K562 (cell line): Measurements from ENCODE around the gene BAG1. TPM values are rescaled to one million over a fixed set of nuclear protein-coding genes. Genes with fewer than 3 reads are reported as not detected.
A peak's percentile ranks its signal among the peaks of the same experiment; 100 is the strongest.

Experiments
- ATAC-seq: fragments of 200-7000 bp; cut with Tn5 transposase; 3 replicates; pipeline ENCODE4 v1.9.1; 2020; ENCODE audit warnings: moderate library complexity
- BruUV-seq: library from RNA; stranded (reverse); fragments of 400-500 nt; replicated peaks from 2 replicates; lab custom pipeline; 2021; lab: Mats Ljungman, UMichigan
- CTCF ChIA-PET: fragments of 300-600 bp; formaldehyde crosslinking; extraction: SDS; loops from one replicate; lab custom pipeline; 2021; ENCODE audit warnings: low intra/inter-chr PET ratio; lab: Yijun Ruan, JAX
- POLR2A ChIA-PET: fragments of 300-600, 350-650 bp; sonication (Branson Sonifier 250); formaldehyde crosslinking; extraction: SDS; loops from one replicate; lab custom pipeline; 2021; ENCODE audit warnings: antibody characterized with exemption, inconsistent platforms; lab: Yijun Ruan, JAX
- DNase-seq, 4 experiments: peaks; one replicate each; pipeline versions ENCODE4 v3.0.0 to v3.0.0-alpha.2; 2011 to 2018; ENCODE audit warnings: low spot score in 3 of 4, mixed read lengths in 3 of 4; ENCODE audit errors: extremely low read depth in 1 of 4
- FAIRE-seq: peaks from 2 replicates; lab custom pipeline; 2011; peaks lifted over from hg19 to GRCh38; lab: Jason Lieb, UNC
- H2AFZ ChIP-seq: 2 replicates; pipeline ENCODE4 v1.6.0; 2011; ENCODE audit warnings: low read depth, low read length, control low read depth, inconsistent platforms
- H3K27ac ChIP-seq: fragments of 200-600 bp; 3 replicates; pipeline ENCODE4 v1.8.0; 2011; ENCODE audit warnings: low read depth, mild to moderate bottlenecking, control low read depth, inconsistent platforms, low read length, moderate library complexity, mixed read lengths; ENCODE audit errors: extremely low read depth
- H3K27me3 ChIP-seq, 2 experiments: fragments of 300-600 bp in 1 of 2; 2 replicates in 1 of 2; 3 replicates in 1 of 2; pipeline versions ENCODE4 v1.6.0 to v1.8.0; 2011; ENCODE audit warnings: inconsistent platforms in 2 of 2, low read length in 2 of 2, mild to moderate bottlenecking in 1 of 2, mixed read lengths in 1 of 2, moderate library complexity in 1 of 2; ENCODE audit not compliant: control insufficient read depth in 2 of 2, insufficient read depth in 2 of 2
- H3K36me3 ChIP-seq: fragments of 300-600 bp; 3 replicates; pipeline ENCODE4 v1.8.0; 2011; ENCODE audit warnings: mild to moderate bottlenecking, low read length, inconsistent platforms; ENCODE audit not compliant: control insufficient read depth, insufficient read depth
- H3K4me1 ChIP-seq, 2 experiments: fragments of 200-600 bp in 1 of 2; replicated peaks in 1 of 2; 2 replicates in 1 of 2; 3 replicates in 1 of 2; pipeline versions ENCODE4 v1.5.1 to v1.8.0; 2011; ENCODE audit warnings: inconsistent platforms in 2 of 2, low read length in 2 of 2, mild to moderate bottlenecking in 1 of 2, mixed read lengths in 1 of 2, moderate library complexity in 1 of 2; ENCODE audit not compliant: control insufficient read depth in 2 of 2, insufficient read depth in 2 of 2
- H3K4me2 ChIP-seq: 2 replicates; pipeline ENCODE4 v1.6.1; 2011; ENCODE audit warnings: low read length, control low read depth, inconsistent platforms, mixed read lengths; ENCODE audit not compliant: insufficient read depth
- H3K4me3 ChIP-seq: fragments of 200-600 bp; sonication (generic), shearing (Covaris generic); 2 replicates; pipeline ENCODE4 v1.5.1; 2016; ENCODE audit warnings: control low read depth, inconsistent platforms
- H3K79me2 ChIP-seq: fragments of 200-600 bp; 3 replicates; pipeline ENCODE4 v1.8.0; 2011; ENCODE audit warnings: low read length, inconsistent platforms; ENCODE audit not compliant: control insufficient read depth, insufficient read depth
- H3K9ac ChIP-seq, 2 experiments: 2 replicates each; pipeline versions ENCODE4 v1.6.0 to v1.6.1; 2011; ENCODE audit warnings: low read depth in 2 of 2, low read length in 2 of 2, control low read depth in 1 of 2, inconsistent platforms in 1 of 2, mild to moderate bottlenecking in 1 of 2, mixed read lengths in 1 of 2; ENCODE audit not compliant: insufficient read depth in 1 of 2
- H3K9me1 ChIP-seq: one replicate; pipeline ENCODE4 v1.6.0; 2011; ENCODE audit warnings: inconsistent platforms, mild to moderate bottlenecking, low read length, moderate library complexity; ENCODE audit not compliant: control insufficient read depth, insufficient read depth
- H3K9me3 ChIP-seq: replicated peaks from 2 replicates; pipeline ENCODE4 v1.5.1; 2011; ENCODE audit warnings: low read depth, low read length, inconsistent platforms; ENCODE audit not compliant: control insufficient read depth, insufficient read depth
- H4K20me1 ChIP-seq: replicated peaks from 2 replicates; pipeline ENCODE4 v1.6.1; 2011; ENCODE audit warnings: low read length, inconsistent platforms, mixed read lengths; ENCODE audit not compliant: control insufficient read depth, insufficient read depth
- C11orf30 ChIP-seq: fragments of 450-650 bp; IDR thresholded peaks from 2 replicates; pipeline ENCODE4 v1.6.1; 2016; ENCODE audit warnings: low read depth, mild to moderate bottlenecking
- CCNT2 ChIP-seq: IDR thresholded peaks from 2 replicates; pipeline ENCODE4 v1.6.1; 2011; ENCODE audit warnings: borderline replicate concordance, low read depth, mild to moderate bottlenecking, moderate library complexity, mixed read lengths, low read length; ENCODE audit not compliant: insufficient read length; ENCODE audit errors: extremely low read depth
- CHCHD3 ChIP-seq: fragments of 250-450 bp; sonication (Bioruptor Pico); IDR thresholded peaks from 2 replicates; pipeline ENCODE4 v2.1.2; 2022; ENCODE audit warnings: mild to moderate bottlenecking
- ETV5 ChIP-seq: sonication (generic); formaldehyde crosslinking; IDR thresholded peaks from 2 replicates; pipeline ENCODE4 v1.4.0; 2020; ENCODE audit warnings: low read depth, mild to moderate bottlenecking, missing genetic modification reagents
- FOXM1 ChIP-seq, 2 experiments: fragments of 450-650 bp in 1 of 2; sonication (generic) in 1 of 2; formaldehyde crosslinking in 1 of 2; IDR thresholded peaks; 2 replicates each; pipeline versions ENCODE4 v1.6.1 to v1.9.0; 2017 to 2022; ENCODE audit warnings: low read depth in 2 of 2, mild to moderate bottlenecking in 2 of 2, missing genetic modification reagents in 1 of 2, moderate library complexity in 1 of 2
- GATA2 ChIP-seq: sonication (generic); formaldehyde crosslinking; IDR thresholded peaks from 2 replicates; pipeline ENCODE4 v1.4.0; 2020; ENCODE audit warnings: mild to moderate bottlenecking, missing genetic modification reagents
- GTF2B ChIP-seq: IDR thresholded peaks from 2 replicates; pipeline ENCODE4 v1.6.1; 2011; ENCODE audit not compliant: insufficient read length; ENCODE audit errors: extremely low read depth
- HDAC8 ChIP-seq: fragments of 450-650 bp; IDR thresholded peaks from 2 replicates; pipeline ENCODE4 v1.6.1; 2016; ENCODE audit warnings: mild to moderate bottlenecking, missing genetic modification characterization, moderate library complexity, missing compliant biosample characterization
- HLTF ChIP-seq: fragments of 450-650 bp; IDR thresholded peaks from 2 replicates; pipeline ENCODE4 v1.6.1; 2016
- KDM1A ChIP-seq, 2 experiments: fragments of 450-650 bp; IDR thresholded peaks; 2 replicates each; pipeline ENCODE4 v1.6.1; 2016; ENCODE audit warnings: mild to moderate bottlenecking in 2 of 2
- MBD2 ChIP-seq: sonication (generic); IDR thresholded peaks from 2 replicates; pipeline ENCODE4 v1.6.1; 2016; ENCODE audit warnings: low read depth, borderline replicate concordance
- NR2C2 ChIP-seq, 2 experiments: fragments of 200-800 bp in 1 of 2; sonication (Bioruptor generic) in 1 of 2; sonication (generic) in 1 of 2; formaldehyde crosslinking in 1 of 2; IDR thresholded peaks; 2 replicates each; pipeline versions ENCODE4 v1.6.1 to v1.8.0; 2016 to 2022; ENCODE audit warnings: mild to moderate bottlenecking in 1 of 2, missing compliant biosample characterization in 1 of 2, missing genetic modification characterization in 1 of 2, missing genetic modification reagents in 1 of 2
- RB1 ChIP-seq: fragments of 450-650 bp; IDR thresholded peaks from 2 replicates; pipeline ENCODE4 v1.6.1; 2017; ENCODE audit warnings: low read depth, mild to moderate bottlenecking
- RBM39 ChIP-seq: fragments of 200-400 bp; formaldehyde crosslinking; optimal IDR thresholded peaks from 2 replicates; pipeline ENCODE3; 2018; ENCODE audit warnings: low read depth, low read length
- SIX5 ChIP-seq, 2 experiments: IDR thresholded peaks; 2 replicates each; pipeline ENCODE4 v1.6.1; 2011; ENCODE audit warnings: low read length in 2 of 2, borderline replicate concordance in 1 of 2, low read depth in 1 of 2, mild to moderate bottlenecking in 1 of 2, moderate library complexity in 1 of 2; ENCODE audit not compliant: insufficient read depth in 1 of 2
- SNRNP70 ChIP-seq: fragments of 200-400 bp; formaldehyde crosslinking; optimal IDR thresholded peaks from 2 replicates; pipeline ENCODE3; 2017; ENCODE audit warnings: low read depth, low read length
- SRSF9 ChIP-seq: fragments of 200-400 bp; formaldehyde crosslinking; IDR thresholded peaks from 2 replicates; pipeline ENCODE4 v1.6.1; 2017; ENCODE audit warnings: low read depth, low read length, borderline replicate concordance
- SUPT5H ChIP-seq: fragments of 450-650 bp; IDR thresholded peaks from 2 replicates; pipeline ENCODE4 v1.6.1; 2016
- ZNF12 ChIP-seq: sonication (generic); formaldehyde crosslinking; IDR thresholded peaks from 2 replicates; pipeline ENCODE4 v1.4.0; 2020; ENCODE audit warnings: mild to moderate bottlenecking, missing genetic modification reagents
- ZNF140 ChIP-seq: fragments of 250-450 bp; sonication (Bioruptor Pico); IDR thresholded peaks from 2 replicates; pipeline ENCODE4 v1.8.0; 2021; ENCODE audit warnings: moderate library complexity, mild to moderate bottlenecking, inconsistent platforms
- ZNF561 ChIP-seq: fragments of 450-650 bp; formaldehyde crosslinking; conservative IDR thresholded peaks from 2 replicates; pipeline ENCODE4 v1.4.0; 2020; ENCODE audit warnings: mild to moderate bottlenecking, moderate library complexity
- WGBS: fragments of 100-300 bp; shearing (Covaris generic); methylation state at CpG from one replicate; pipeline ENCODE4 v1.1.6; 2016; ENCODE audit warnings: low coverage, mixed read lengths; ENCODE audit not compliant: insufficient coverage; ENCODE audit errors: missing lambda C conversion rate; 5-methylcytosine and 5-hydroxymethylcytosine counted together
- in situ Hi-C: fragments of 300-500 bp; cut with MboI; formaldehyde crosslinking; loops from 4 replicates; pipeline ENCODE4 v1.15.0; 2018; ENCODE audit warnings: inconsistent platforms, mixed read lengths
- intact Hi-C: fragments of 100-400 bp; cut with micrococcal nuclease; formaldehyde crosslinking; loops from 2 replicates; pipeline ENCODE4 v1.14.2; 2022
- polyA plus RNA-seq, 8 experiments: library from polyadenylated mRNA; depleted of rRNA in 4 of 8; stranded (reverse) in 5 of 8; unstranded in 3 of 8; fragments of >200 nt; fragmentation: Nextera tagmentation in 2 of 8; fragmentation: Illumina TruSeq in 1 of 8; extraction: Ambion mirVana in 2 of 8; extraction: Trizol in 1 of 8; gene quantifications; 2 replicates each; pipeline versions ENCODE4 v1.2.1 to v1.2.3, GENCODE V29; 2011 to 2014; ENCODE audit warnings: inconsistent platforms in 1 of 8, missing spikeins in 1 of 8
- total RNA-seq, 7 experiments: library from RNA; depleted of rRNA in 6 of 7; stranded (reverse); fragments of >200 nt in 6 of 7; fragmentation: Illumina TruSeq in 2 of 7; extraction: Trizol in 2 of 7; gene quantifications; 2 replicates each; pipeline versions ENCODE4 v1.2.1 to v1.2.3, GENCODE V29; 2011 to 2021; ENCODE audit warnings: low replicate concordance in 1 of 7

BAG1 gene
- total and polyA plus RNA-seq, 9 of the 15 experiments (the other 6 are each of a cell fraction or from before 2014, with no cell fraction given) = 9.7 to 106 (median 56.9) TPM

DNA sequence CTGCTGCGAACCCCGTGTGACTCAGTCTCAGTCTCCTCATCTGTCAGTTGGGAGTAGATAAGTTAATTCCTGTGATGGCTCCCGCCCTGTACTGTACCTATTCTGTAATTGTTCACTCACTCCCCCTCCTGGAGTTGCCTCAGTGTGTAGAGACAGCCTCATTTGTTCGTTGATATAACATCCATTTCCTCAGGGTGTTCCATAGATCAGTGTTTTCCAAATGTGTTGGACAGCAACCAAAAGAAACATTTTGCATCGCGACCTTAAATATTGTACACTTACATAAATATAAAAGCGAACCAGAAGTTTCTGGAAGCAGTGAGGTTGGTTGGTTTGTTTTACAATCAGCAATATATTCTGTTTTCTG is 26.5 kb upstream of the BAG1 start (continued):
- TF ChIP-seq FOXM1 (IDR thresholded peaks at IDR 0.05; ENCODE audit: low read depth) (no peak), FOXM1 (CRISPR knock-in tag; IDR thresholded peaks at IDR 0.05; ENCODE audit: low read depth) (no peak), ZNF140 (CRISPR knock-in tag) (no peak)

- H3K9ac ChIP-seq = peak within 1 kb of the TSS; percentile 96 to 98
- FAIRE-seq = peak; percentile 94
- TF ChIP-seq HDAC8 (tag) = 0 out of 2 replicates have a peak, but pooled peaks have one; percentile 24
- TF ChIP-seq HLTF = no peak
- TF ChIP-seq ETV5 (CRISPR knock-in tag) = peak; percentile 94
- TF ChIP-seq ZNF561 (CRISPR knock-in tag) = no peak
- peak; percentile 37; the same call in 1 of the 2 replicates for TF ChIP-seq MBD2
- peak; percentile 61; the same call in 1 of the 2 replicates for TF ChIP-seq RB1
- no peak for TF ChIP-seq CHCHD3
- no peak for TF ChIP-seq RBM39
- 0 out of 4 replicates have a peak, but pooled peaks of 1 of the 2 experiments have one; percentile 16 for TF ChIP-seq KDM1A (IDR thresholded peaks at IDR 0.05)
- no peak; the same call in 1 of the 2 replicates for TF ChIP-seq NR2C2 (CRISPR knock-in tag; IDR thresholded peaks at IDR 0.05)
- peak; percentile 91 for TF ChIP-seq NR2C2 (tag; IDR thresholded peaks at IDR 0.05)
- TF ChIP-seq SUPT5H = peak; percentile 83
- peak; percentile 97 for TF ChIP-seq C11orf30
- TF ChIP-seq SRSF9 = no peak
- TF ChIP-seq ZNF12 (CRISPR knock-in tag) = no peak
- no peak for TF ChIP-seq GATA2 (CRISPR knock-in tag)
- TF ChIP-seq CCNT2 = peak; percentile 57
- no peak for TF ChIP-seq SNRNP70
- TF ChIP-seq SIX5 (IDR thresholded peaks at IDR 0.05; ENCODE audit: borderline replicate concordance in 1 of 2, insufficient read depth in 1 of 2, low read depth in 1 of 2, low read length in 2 of 2) = no peak; a peak in 1 of 4 replicates
- TF ChIP-seq GTF2B = no peak
Observed at GRCh38 chr9:33290247-33291030, 25.9 kb upstream of the BAG1 start, which contains the start of gene NFX1. TSS of gene NFX1 (plus strand) at chr9:33290516. CDS start at chr9:33290573, 57 bp downstream.

More at GRCh38 chr9:33290247-33291030, 25.9 kb upstream of the BAG1 start, which contains the start of gene NFX1:
- Histone ChIP-seq H3K4me2 (peak within 1 kb of the TSS; percentile 91), H3K9me1 (no peaks in the 10 kb centered on the region), H2AFZ (peak within 1 kb of the TSS; percentile 86), H3K36me3 (peaks cover 38% of the 10 kb centered on the region), H3K4me3 (peak within 1 kb of the TSS; percentile 60), H3K4me1 (peaks cover 14 to 21% of the 10 kb centered on the region in 2 experiments; a peak in 4 of 5 replicates), H3K27me3 (no peaks in the 10 kb centered on the region), H3K79me2 (peaks cover 52% of the 10 kb centered on the region), H3K9me3 (no peaks in the 10 kb centered on the region), H3K27ac (peak within 1 kb of the TSS; percentile 99), H4K20me1 (0 out of 2 replicates have a peak, but pooled peaks cover 16% of the 10 kb centered on the region)
- TSS peak; percentile 49 for BruUV-seq
- DNase-seq (peak; percentile 83 to 97 (median 87)), ATAC-seq (peak; percentile 95)
- POLR2A ChIA-PET = interaction anchor here (0.6 to 1.9 kb wide), 16 partner anchors 9 to 266 kb away, joined by 3 to 10 read pairs (median 4); partner anchors contain the start of genes AQP3, DNAJA1 and NOL6
- in situ Hi-C loops = no loop called here
- intact Hi-C loops = loop anchor here (1.0 kb wide), 1 partner anchor 26 kb away; the partner anchor contains the start of gene BAG1
- under 1% methylated on average over 56 of the region's 63 CpGs for whole genome bisulfite sequencing
- CTCF ChIA-PET = no interaction called here
